Activated T-helper 17 cell treated with anti-CD3 and anti-CD28 coated beads, Interleukin-2, amount 50 U/mL, for 72 hours (primary cell): Measurements from ENCODE around the gene CASP5. TPM values are rescaled to one million over a fixed set of nuclear protein-coding genes. Genes with fewer than 3 reads are reported as not detected.
"Not testable (repeated sequence)": the region's sequence is repeated elsewhere in the genome, so short reads cannot be mapped to it uniquely, and the experiment has no call there.

Experiments
- ATAC-seq: fragments of 150-1000 bp; cut with Tn5 transposase; replicated peaks from 2 replicates; pipeline ENCODE4 v1.10.0; 2021; ENCODE audit warnings: mild to moderate bottlenecking, moderate library complexity
- H3K27ac Mint-ChIP-seq: one replicate; pipeline ENCODE4 v1.8.0; 2022; ENCODE audit warnings: mixed read lengths
- H3K27me3 Mint-ChIP-seq: one replicate; pipeline ENCODE4 v1.8.0; 2022; ENCODE audit warnings: mixed read lengths
- H3K36me3 Mint-ChIP-seq: one replicate; pipeline ENCODE4 v1.8.0; 2022; ENCODE audit warnings: low read depth, mild to moderate bottlenecking, mixed read lengths
- H3K4me1 Mint-ChIP-seq: one replicate; pipeline ENCODE4 v1.8.0; 2022; ENCODE audit warnings: mixed read lengths
- H3K4me3 Mint-ChIP-seq: one replicate; pipeline ENCODE4 v1.8.0; 2022; ENCODE audit warnings: mild to moderate bottlenecking, mixed read lengths
- H3K9me3 Mint-ChIP-seq: one replicate; pipeline ENCODE4 v1.8.0; 2022; ENCODE audit warnings: mixed read lengths
- total RNA-seq, 2 donors: library from RNA; stranded (reverse); gene quantifications; one replicate each; pipeline ENCODE4 v1.2.3, GENCODE V29; 2022

CASP5 gene
- total RNA-seq = not detected

DNA sequence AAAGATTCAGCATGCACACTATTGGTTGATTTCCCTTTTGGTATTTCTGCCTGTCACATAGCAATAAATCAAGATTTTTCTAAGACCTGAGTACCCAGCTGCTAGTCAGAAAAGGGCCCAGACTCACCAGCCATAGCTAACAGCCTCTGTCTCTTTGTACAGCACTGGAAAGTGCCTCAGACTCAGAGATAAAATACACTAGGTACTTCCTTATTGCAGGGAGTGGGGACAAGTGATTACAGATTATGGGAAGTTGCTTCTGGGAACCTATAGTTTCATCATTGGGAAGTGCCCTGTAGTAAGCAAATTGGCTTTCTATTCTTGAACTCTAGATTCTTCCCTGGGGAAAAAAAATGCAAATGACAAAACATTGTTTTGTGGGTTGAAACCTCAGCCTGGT, at the start of gene CASP5:
TSS of gene CASP5 (minus strand) at position 166 of the 400 bp plus-strand sequence. CDS start at position 134, 32 bp downstream.
- Mint-ChIP-seq H3K27ac (no peak within 1 kb of the TSS), H3K9me3 (no peaks in the 10 kb centered on the region), H3K4me3 (no peak within 1 kb of the TSS), H3K36me3 (peaks cover 42% of the 10 kb centered on the region), H3K4me1 (peaks cover 11% of the 10 kb centered on the region), H3K27me3 (no peaks in the 10 kb centered on the region)
- no peak for ATAC-seq

DNA sequence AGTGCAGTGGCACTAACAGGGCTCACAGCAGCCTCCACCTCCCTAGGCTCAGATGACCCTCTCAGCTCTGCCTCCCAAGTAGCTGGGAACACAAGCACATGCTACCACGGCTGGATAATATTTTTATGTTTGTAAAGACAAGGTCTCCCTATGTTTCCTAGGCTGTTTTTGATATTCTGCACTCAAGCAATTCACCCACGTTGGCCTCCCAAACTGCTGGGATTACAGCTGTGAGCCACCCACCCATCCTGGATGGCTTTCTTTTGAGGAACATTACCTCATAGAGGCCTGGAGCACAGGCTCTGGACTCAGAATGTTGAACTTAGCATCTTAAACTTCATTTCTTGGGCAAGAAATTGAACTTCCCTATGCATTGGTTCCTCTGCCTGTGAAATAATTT, 49.1 kb upstream of the CASP5 start:
- peaks cover 22% of the 10 kb centered on the region for H3K4me1 Mint-ChIP-seq
- not testable (repeated sequence) for H3K27ac Mint-ChIP-seq, H3K9me3 Mint-ChIP-seq, H3K27me3 Mint-ChIP-seq, H3K4me3 Mint-ChIP-seq, ATAC-seq, H3K36me3 Mint-ChIP-seq

DNA sequence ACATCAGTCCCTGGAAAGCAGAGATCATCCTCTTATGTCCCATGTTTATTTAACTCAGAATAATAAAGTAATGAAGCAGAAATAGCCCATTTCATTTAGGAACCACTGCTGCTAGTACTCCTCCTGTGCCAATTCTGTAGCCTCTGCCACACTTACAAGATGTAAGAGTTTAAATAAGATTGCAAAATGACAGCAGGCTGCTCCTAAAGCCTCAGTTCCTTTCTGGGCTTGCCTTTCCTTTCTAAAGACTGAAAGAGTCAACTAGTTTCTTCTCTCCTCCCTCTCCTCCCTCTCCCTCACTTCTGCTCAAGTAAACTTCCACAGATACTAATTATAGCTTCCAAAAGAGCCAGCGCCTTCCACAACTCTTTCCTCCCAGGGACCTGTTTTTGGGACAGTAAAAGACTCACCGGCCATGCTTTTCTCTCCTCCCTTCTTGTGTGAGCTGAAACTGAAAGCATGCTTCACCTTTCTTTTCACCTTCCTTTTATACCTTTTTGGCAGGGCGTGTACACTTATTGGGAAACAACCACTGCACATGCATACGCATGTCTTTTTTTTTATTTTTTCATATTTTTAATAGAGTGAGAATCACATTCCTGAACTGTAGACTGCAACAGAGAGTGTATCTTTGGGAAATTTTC, 48.2 kb upstream of the CASP5 start:
- Mint-ChIP-seq H3K27me3 (no peaks in the 10 kb centered on the region), H3K27ac (peak overlapping the region; percentile 40), H3K4me3 (peak overlapping the region; percentile 63), H3K36me3 (no peaks in the 10 kb centered on the region), H3K4me1 (peaks cover 16% of the 10 kb centered on the region), H3K9me3 (no peaks in the 10 kb centered on the region)
- ATAC-seq = peak; percentile 51

DNA sequence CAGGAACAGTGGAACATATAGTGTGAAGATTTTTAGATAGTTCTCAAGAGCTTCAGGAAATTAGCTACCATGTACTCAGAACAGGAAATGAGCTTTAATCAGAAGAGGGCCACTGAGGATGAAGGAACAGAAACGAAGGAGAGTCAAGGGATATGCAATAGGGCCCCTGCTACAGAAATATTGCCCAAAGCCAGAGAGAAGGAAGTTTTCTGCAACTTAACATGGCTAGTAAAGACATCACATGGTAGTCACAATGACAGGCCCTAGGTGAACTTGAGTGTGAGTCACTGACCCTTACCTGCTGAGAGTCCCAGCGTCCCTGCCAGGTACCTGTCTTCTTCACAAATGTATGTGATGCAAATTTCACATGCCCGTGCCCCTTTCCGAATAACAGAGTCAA, 47.3 kb upstream of the CASP5 start:
- peaks cover 4% of the 10 kb centered on the region for H3K36me3 Mint-ChIP-seq
- H3K9me3 Mint-ChIP-seq = no peaks in the 10 kb centered on the region
- H3K4me3 Mint-ChIP-seq = peak overlapping the region; percentile 63
- H3K27ac Mint-ChIP-seq = no peak overlapping the region
- peak; percentile 48 for ATAC-seq
- peaks cover 16% of the 10 kb centered on the region for H3K4me1 Mint-ChIP-seq
- no peaks in the 10 kb centered on the region for H3K27me3 Mint-ChIP-seq

DNA sequence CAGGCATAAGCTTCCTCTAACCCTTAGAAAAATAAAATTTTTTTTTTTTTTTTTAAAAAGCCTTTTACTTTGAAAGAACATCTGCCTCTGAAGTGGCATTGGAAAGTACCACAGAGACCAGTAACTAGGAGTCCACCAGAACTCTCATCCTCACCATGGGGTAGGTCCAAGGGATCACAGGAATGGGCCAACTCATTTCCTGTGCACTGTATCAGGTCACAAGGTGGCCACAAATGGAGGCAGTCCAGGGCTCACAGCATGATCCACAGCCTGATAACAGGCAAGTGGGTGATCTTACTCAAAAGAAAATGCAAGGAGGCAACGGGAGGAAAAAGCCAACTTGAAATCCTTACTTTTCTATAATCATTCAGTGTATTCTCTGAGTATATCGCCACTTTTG, 46.8 kb upstream of the CASP5 start:
- not testable (repeated sequence) for H3K27ac Mint-ChIP-seq
- peak overlapping the region; percentile 63 for H3K4me3 Mint-ChIP-seq
- ATAC-seq = peak; percentile 74

DNA sequence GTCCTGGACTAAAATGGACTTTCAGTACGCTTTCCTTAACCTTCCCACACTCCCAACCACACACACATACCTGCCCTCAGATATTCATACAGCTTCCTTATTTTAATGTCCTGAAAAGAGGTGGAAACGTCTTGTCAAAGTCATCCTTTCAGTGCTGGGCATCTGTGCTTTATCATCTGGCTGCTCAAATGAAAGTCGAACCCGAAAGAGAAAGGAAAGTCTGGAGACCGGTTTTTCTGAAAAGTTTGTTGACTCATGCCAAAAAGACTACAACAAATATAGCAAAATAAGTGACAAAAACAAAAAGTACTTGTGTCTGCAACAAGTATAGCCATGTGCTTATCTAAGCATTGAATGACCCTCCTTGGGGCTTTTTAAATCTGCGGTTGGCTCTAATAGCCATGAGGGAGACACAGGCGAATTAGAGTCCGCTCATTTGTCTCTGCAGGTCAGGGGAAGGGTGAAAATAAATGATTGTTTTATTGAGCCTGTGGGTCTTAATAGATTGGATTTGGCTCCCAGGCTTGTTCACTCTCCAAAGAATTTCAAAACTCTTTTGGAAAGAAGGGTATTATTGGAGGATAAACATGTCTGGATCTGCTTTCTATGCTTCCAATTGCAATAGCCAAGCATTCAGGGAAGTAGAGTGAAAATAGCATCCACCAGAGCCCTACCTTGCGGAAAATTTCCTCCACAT, 40.4 kb upstream of the CASP5 start:
- not testable (repeated sequence) for H3K4me3 Mint-ChIP-seq, H3K9me3 Mint-ChIP-seq, H3K27me3 Mint-ChIP-seq, ATAC-seq, H3K4me1 Mint-ChIP-seq, H3K27ac Mint-ChIP-seq
- H3K36me3 Mint-ChIP-seq = peaks cover 29% of the 10 kb centered on the region

More for the DNA sequence above, 46.8 kb upstream of the CASP5 start:
- H3K36me3 Mint-ChIP-seq, H3K9me3 Mint-ChIP-seq, H3K27me3 Mint-ChIP-seq: not testable (repeated sequence)
- H3K4me1 Mint-ChIP-seq = peaks cover 16% of the 10 kb centered on the region

DNA sequence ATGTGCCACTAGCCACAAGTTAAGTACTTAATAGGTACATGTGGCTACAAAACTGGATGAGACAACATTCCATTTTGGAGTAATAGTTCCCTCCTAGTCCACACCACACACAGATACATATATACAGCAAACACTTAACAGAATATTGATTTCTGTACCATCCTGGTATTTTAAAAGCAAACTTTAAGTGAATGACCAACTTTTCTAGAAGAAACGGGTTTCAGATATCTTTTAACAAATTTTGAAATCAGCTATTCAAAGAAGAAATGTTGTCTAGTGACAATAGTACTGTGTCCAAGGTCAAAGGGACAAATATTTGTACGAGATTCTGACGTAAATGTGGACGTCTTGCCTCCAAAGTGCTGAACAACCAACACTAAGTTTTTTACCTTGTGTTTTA, 34.5 kb upstream of the CASP5 start:
- no peak overlapping the region for H3K27ac Mint-ChIP-seq
- ATAC-seq = no peak

DNA sequence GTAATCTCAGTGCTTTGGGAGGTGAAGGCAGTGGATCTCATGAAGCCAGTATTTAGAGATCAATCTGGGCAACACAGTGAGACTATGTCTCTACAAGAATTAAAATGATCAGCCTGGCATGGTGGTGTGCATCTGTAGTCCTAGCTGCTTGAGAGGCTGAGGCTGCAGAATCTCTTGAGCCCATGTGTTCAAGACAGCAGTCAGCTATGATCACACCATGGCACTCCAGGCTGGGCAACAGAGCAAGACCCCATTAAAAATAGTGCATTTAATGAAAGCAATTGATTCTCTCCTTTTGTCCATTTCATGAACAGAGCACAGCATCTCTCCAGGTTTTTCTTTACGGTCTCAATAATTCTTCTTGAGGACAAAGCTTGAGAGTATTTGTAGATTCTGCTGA, 33.5 kb upstream of the CASP5 start:
- Mint-ChIP-seq H3K9me3 (no peaks in the 10 kb centered on the region), H3K27me3 (no peaks in the 10 kb centered on the region), H3K36me3 (peaks cover 4% of the 10 kb centered on the region), H3K4me1 (no peaks in the 10 kb centered on the region), H3K27ac (no peak overlapping the region), H3K4me3 (no peak overlapping the region)
- no peak for ATAC-seq

More for the DNA sequence above, 34.5 kb upstream of the CASP5 start:
- Mint-ChIP-seq H3K36me3 (peaks cover 8% of the 10 kb centered on the region), H3K4me3 (no peak overlapping the region), H3K27me3 (no peaks in the 10 kb centered on the region), H3K4me1 (no peaks in the 10 kb centered on the region), H3K9me3 (no peaks in the 10 kb centered on the region)

DNA sequence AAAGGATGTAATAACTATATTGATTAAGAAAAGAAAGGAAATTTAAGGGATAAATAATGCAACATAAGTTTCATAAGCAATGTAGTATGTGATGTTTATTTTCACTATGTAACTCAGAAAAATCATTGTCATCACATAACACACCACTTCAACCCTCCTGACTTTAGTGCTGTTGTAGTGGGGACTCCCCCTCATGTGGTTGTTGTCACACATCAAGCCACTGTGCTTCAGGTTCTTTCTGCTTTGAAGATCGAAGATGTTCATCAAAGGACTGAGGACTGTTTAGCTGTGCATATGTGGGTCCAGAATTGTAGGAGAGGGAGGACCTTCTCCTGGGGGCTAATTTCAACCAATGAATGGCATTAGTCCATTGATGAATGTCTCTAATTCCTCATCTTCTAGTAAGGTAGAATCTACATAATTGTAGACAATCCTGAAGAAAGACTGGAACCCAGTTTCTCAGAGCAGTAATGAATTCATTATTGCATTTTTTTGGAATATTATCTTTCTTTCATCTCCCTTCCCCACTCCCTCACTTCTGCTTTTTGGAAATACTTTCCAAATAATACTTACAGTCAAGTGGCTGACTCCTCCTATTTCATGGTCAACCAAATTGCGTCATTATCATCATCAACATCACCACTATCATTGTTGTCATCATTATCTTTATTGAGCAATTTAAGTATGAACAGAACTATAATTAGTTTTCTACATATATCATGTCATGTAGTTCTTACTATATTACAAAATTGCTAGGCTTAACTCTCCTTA, 31.9 kb upstream of the CASP5 start:
- Mint-ChIP-seq H3K9me3 (no peaks in the 10 kb centered on the region), H3K27ac (no peak overlapping the region), H3K4me3 (no peak overlapping the region), H3K36me3 (no peaks in the 10 kb centered on the region), H3K27me3 (no peaks in the 10 kb centered on the region), H3K4me1 (no peaks in the 10 kb centered on the region)
- ATAC-seq = peak; percentile 40

DNA sequence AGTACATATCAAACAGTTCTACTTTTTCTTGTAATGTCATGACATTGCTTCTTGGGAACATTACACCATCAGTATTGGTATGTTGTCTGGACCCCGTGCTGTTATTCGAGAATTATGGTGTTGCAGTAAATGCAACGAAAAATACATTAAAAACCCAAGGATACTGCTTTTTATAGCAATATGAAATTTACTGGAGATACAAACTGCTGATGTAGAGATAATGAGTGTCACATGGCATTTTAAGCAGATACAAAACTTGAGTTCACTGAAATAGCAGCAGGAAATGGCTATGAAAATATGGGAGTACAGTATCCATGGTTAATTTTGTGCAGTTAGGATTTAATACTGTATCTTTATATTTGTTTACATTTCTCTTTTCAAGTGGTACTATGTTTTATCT, 29.5 kb upstream of the CASP5 start:
- ATAC-seq = no peak
- H3K27ac Mint-ChIP-seq = no peak overlapping the region
- no peaks in the 10 kb centered on the region for H3K27me3 Mint-ChIP-seq
- H3K4me1 Mint-ChIP-seq = no peaks in the 10 kb centered on the region
- H3K4me3 Mint-ChIP-seq = no peak overlapping the region
- no peaks in the 10 kb centered on the region for H3K36me3 Mint-ChIP-seq
- H3K9me3 Mint-ChIP-seq = no peaks in the 10 kb centered on the region

DNA sequence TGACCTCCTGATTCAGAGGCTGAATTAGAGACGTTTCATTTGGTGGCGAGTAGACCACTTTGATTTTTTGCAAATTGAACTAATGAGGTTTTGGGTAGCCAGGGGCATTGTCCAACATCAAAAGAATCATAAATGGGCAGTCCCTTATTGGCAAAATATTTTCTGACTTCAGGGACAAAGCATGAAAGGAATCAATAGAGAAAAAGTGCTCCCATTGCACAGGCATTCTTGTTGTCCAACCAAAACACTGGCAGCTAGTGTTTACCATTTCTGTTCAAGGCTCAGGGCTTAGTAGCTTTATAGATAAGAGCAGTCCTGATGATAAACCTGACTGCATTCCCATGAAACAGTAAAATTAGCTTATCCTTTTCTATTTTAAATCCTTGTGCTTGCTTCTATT, 28.6 kb upstream of the CASP5 start:
- no peak overlapping the region for H3K27ac Mint-ChIP-seq
- H3K9me3 Mint-ChIP-seq = no peaks in the 10 kb centered on the region
- H3K27me3 Mint-ChIP-seq = no peaks in the 10 kb centered on the region
- no peak overlapping the region for H3K4me3 Mint-ChIP-seq
- H3K4me1 Mint-ChIP-seq = no peaks in the 10 kb centered on the region
- no peaks in the 10 kb centered on the region for H3K36me3 Mint-ChIP-seq
- ATAC-seq = no peak

DNA sequence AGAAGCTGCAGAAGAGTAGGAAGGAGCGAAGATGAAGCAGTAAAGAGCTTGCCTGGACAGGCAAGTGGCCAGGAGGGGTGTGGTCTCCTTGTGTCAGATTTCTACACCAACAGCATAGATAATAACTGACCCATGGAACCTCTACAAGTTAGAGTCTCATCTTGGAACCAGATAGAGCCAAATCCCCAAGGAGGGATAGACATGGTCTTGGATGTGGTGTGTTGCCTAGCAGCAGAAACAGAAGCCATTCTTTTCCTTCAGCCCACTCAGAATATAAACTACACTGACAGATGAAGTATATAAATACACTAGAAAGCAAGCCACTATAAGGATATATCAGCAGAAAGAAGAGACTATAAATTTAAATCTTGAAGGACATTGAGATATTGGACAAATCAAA, 26.5 kb upstream of the CASP5 start:
- H3K9me3 Mint-ChIP-seq = no peaks in the 10 kb centered on the region
- no peak for ATAC-seq
- H3K4me1 Mint-ChIP-seq = peaks cover 13% of the 10 kb centered on the region
- H3K27me3 Mint-ChIP-seq = no peaks in the 10 kb centered on the region
- no peak overlapping the region for H3K4me3 Mint-ChIP-seq
- H3K27ac Mint-ChIP-seq = no peak overlapping the region
- no peaks in the 10 kb centered on the region for H3K36me3 Mint-ChIP-seq

DNA sequence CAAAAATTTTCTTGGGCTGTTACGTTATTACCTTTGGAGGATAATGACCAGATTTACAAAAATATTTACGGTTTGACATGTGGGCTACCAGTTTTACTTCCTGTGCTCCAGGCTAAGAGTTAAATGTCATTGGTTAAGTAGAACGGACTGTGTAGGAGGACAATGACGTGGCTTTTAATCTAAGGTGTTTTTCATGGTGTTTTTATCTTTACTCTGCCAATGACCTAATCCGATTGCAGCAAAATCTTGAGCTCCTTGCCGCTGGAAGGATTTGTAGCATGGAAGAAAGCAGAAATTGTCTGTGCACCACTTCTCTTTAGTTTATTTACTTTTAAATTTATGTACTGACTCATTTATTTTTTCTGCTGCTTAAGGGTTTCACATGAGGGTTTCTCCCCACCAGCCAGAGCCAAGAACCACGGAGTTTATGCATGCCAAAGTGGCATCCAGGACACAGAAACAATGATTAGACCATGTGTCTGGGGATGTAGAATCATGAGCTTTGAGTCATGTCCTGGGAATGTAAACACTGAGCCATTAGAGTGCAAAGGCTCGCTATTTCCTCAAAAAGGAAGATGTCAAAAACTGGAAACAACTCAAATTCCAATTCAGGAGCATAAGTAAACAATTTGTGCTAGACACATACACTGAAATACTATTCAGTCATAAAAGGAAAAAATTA, 24.1 kb upstream of the CASP5 start:
- Mint-ChIP-seq H3K27me3 (no peaks in the 10 kb centered on the region), H3K27ac (no peak overlapping the region), H3K9me3 (no peaks in the 10 kb centered on the region), H3K36me3 (no peaks in the 10 kb centered on the region), H3K4me1 (peaks cover 28% of the 10 kb centered on the region), H3K4me3 (peak overlapping the region; percentile 79)
- peak; percentile 43 for ATAC-seq

DNA sequence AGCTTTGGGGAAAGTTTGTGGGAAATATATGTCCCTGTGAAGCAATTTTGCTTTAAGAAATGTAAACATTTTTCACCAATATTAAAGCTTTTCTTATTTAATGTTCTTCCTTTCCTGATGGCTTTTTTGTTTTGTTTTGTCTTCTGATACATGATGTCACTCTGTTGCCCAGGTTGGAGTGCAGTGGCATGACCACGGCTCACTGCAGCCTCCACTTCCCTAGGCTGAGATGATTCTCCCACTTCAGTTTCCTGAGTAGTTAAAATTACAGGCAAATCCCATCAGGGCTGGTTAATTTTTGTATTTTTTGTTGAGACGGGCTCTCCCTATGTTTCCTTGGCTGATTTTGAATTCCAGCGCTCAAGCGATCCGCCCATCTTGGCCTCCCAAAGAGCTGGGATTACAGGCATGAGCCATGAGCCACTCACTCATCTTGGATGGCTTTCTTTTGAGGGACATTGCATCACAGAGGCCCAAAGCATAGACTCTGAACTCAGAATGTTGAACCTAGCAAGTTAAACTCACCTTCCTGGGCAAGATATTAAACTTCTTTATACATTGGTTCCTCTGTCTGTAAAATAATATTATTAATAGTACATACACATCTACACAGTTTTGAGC, 22.8 kb upstream of the CASP5 start:
- Mint-ChIP-seq H3K9me3 (no peaks in the 10 kb centered on the region), H3K27ac (peak overlapping the region; percentile 26), H3K4me1 (peaks cover 35% of the 10 kb centered on the region), H3K27me3 (no peaks in the 10 kb centered on the region), H3K36me3 (peaks cover 11% of the 10 kb centered on the region), H3K4me3 (peak overlapping the region; percentile 79)
- no peak for ATAC-seq
